Stimulated activated CD8-positive, alpha-beta memory T cell treated with anti-CD3 and anti-CD28 coated beads, Interleukin-15, amount 100 ng/mL, for 48 hours (primary cell): ENCODE results near the gene LMF1.
"Not testable (repeated sequence)": the region's sequence is repeated elsewhere in the genome, so short reads cannot be mapped to it uniquely, and the experiment has no call there.

Source experiments
- DNase-seq, 2 donors: peaks; one replicate each; pipeline ENCODE4 v3.0.0-alpha.2; 2020; ENCODE audit warnings: low read depth in 2 of 2

Gene LMF1

GRCh38 chr16:948767-949166 lies 22.0 kb downstream of the LMF1 start:
- not testable (repeated sequence) for DNase-seq

- DNase-seq, result not testable (repeated sequence)
Measured at GRCh38 chr16:947922-948303, 22.9 kb downstream of the LMF1 start.

GRCh38 chr16:947255-947921 lies 23.4 kb downstream of the LMF1 start:
- DNase-seq, result no peak

- DNase-seq, result no peak
Measured at GRCh38 chr16:946048-946395, 24.8 kb downstream of the LMF1 start.

- DNase-seq, result no peak
Measured at GRCh38 chr16:945271-946047, 25.3 kb downstream of the LMF1 start.

- DNase-seq, result no peak
Measured at GRCh38 chr16:943971-944370, 26.8 kb downstream of the LMF1 start.

- no peak for DNase-seq
Measured at GRCh38 chr16:942436-943060, 28.2 kb downstream of the LMF1 start.

GRCh38 chr16:939941-940340 lies 30.8 kb downstream of the LMF1 start:
- no peak for DNase-seq

- no peak for DNase-seq
Measured at GRCh38 chr16:939311-939710, 31.5 kb downstream of the LMF1 start.

GRCh38 chr16:938752-939151 lies 32.0 kb downstream of the LMF1 start:
- no peak for DNase-seq

- no peak for DNase-seq
Measured at GRCh38 chr16:938136-938535, 32.6 kb downstream of the LMF1 start.

- DNase-seq, result no peak
Measured at GRCh38 chr16:937723-938122, 33.1 kb downstream of the LMF1 start.

- DNase-seq, result no peak
Measured at GRCh38 chr16:937311-937710, 33.5 kb downstream of the LMF1 start.

GRCh38 chr16:935684-936083 lies 35.1 kb downstream of the LMF1 start:
- DNase-seq, result no peak

GRCh38 chr16:934178-934577 lies 36.6 kb downstream of the LMF1 start:
- no peak for DNase-seq

GRCh38 chr16:933581-933980 lies 37.2 kb downstream of the LMF1 start:
- no peak for DNase-seq

- DNase-seq, result no peak
Measured at GRCh38 chr16:932831-933330, 37.9 kb downstream of the LMF1 start.

- no peak for DNase-seq
Measured at GRCh38 chr16:931626-932500, 38.9 kb downstream of the LMF1 start.

GRCh38 chr16:931171-931570 lies 39.6 kb downstream of the LMF1 start:
- DNase-seq, result no peak

- no peak for DNase-seq
Measured at GRCh38 chr16:930511-930910, 40.3 kb downstream of the LMF1 start.

GRCh38 chr16:930076-930475 lies 40.7 kb downstream of the LMF1 start:
- no peak for DNase-seq
